Measurements from ENCODE around the gene MIPOL1.
"Not testable (repeated sequence)": the region's sequence is repeated elsewhere in the genome, so short reads cannot be mapped to it uniquely, and the experiment has no call there.

Gene MIPOL1

GRCh38 chr14:37185670-37186069 lies 12.1 kb upstream of the MIPOL1 start:
- in situ Hi-C loops (cut with MboI; ENCODE audit: low pct_unique_long_range_greater_than_20kb, low sequenced_read_pairs): no loop called here
- no peak for DNase-seq

- in situ Hi-C loops (cut with MboI; ENCODE audit: low pct_unique_long_range_greater_than_20kb, low sequenced_read_pairs): no loop called here
Observed at GRCh38 chr14:37186865-37187264, 10.9 kb upstream of the MIPOL1 start.

GRCh38 chr14:37187294-37187693 lies 10.4 kb upstream of the MIPOL1 start:
- in situ Hi-C loops (cut with MboI; ENCODE audit: low pct_unique_long_range_greater_than_20kb, low sequenced_read_pairs): no loop called here
- no peak for DNase-seq

More at GRCh38 chr14:37186865-37187264, 10.9 kb upstream of the MIPOL1 start:
- DNase-seq: no peak

- in situ Hi-C loops (cut with MboI; ENCODE audit: low pct_unique_long_range_greater_than_20kb, low sequenced_read_pairs); DNase-seq: not testable (repeated sequence)
Observed at GRCh38 chr14:37187840-37188577, 9.7 kb upstream of the MIPOL1 start.

GRCh38 chr14:37189733-37190132 lies 8.0 kb upstream of the MIPOL1 start:
- in situ Hi-C loops (cut with MboI; ENCODE audit: low pct_unique_long_range_greater_than_20kb, low sequenced_read_pairs); DNase-seq: not testable (repeated sequence)

GRCh38 chr14:37194698-37195097 lies 3.0 kb upstream of the MIPOL1 start:
- in situ Hi-C loops (cut with MboI; ENCODE audit: low pct_unique_long_range_greater_than_20kb, low sequenced_read_pairs): no loop called here
- no peak for DNase-seq

- in situ Hi-C loops (cut with MboI; ENCODE audit: low pct_unique_long_range_greater_than_20kb, low sequenced_read_pairs): no loop called here
- no peak for DNase-seq
Observed at GRCh38 chr14:37195327-37195726, 2.4 kb upstream of the MIPOL1 start.

GRCh38 chr14:37196604-37197420 lies 925 bp upstream of the MIPOL1 start:
- in situ Hi-C loops (cut with MboI; ENCODE audit: low pct_unique_long_range_greater_than_20kb, low sequenced_read_pairs): no loop called here
- no peak for DNase-seq

- in situ Hi-C loops (cut with MboI; ENCODE audit: low pct_unique_long_range_greater_than_20kb, low sequenced_read_pairs): no loop called here
- DNase-seq: no peak
Observed at GRCh38 chr14:37198273-37198598, 499 bp downstream of the MIPOL1 start.

GRCh38 chr14:37198907-37199306 lies 1.2 kb downstream of the MIPOL1 start:
- in situ Hi-C loops (cut with MboI; ENCODE audit: low pct_unique_long_range_greater_than_20kb, low sequenced_read_pairs): no loop called here
- DNase-seq: no peak

- in situ Hi-C loops (cut with MboI; ENCODE audit: low pct_unique_long_range_greater_than_20kb, low sequenced_read_pairs): no loop called here
- no peak for DNase-seq
Observed at GRCh38 chr14:37201724-37202123, 4.0 kb downstream of the MIPOL1 start.

- in situ Hi-C loops (cut with MboI; ENCODE audit: low pct_unique_long_range_greater_than_20kb, low sequenced_read_pairs): no loop called here
- no peak for DNase-seq
Observed at GRCh38 chr14:37202265-37202664, 4.5 kb downstream of the MIPOL1 start.

- in situ Hi-C loops (cut with MboI; ENCODE audit: low pct_unique_long_range_greater_than_20kb, low sequenced_read_pairs): no loop called here
- DNase-seq: no peak
Observed at GRCh38 chr14:37202812-37203211, 5.1 kb downstream of the MIPOL1 start.

GRCh38 chr14:37203423-37203822 lies 5.7 kb downstream of the MIPOL1 start:
- in situ Hi-C loops (cut with MboI; ENCODE audit: low pct_unique_long_range_greater_than_20kb, low sequenced_read_pairs): no loop called here

GRCh38 chr14:37205623-37206605 lies 8.2 kb downstream of the MIPOL1 start:
- in situ Hi-C loops (cut with MboI; ENCODE audit: low pct_unique_long_range_greater_than_20kb, low sequenced_read_pairs); DNase-seq: not testable (repeated sequence)

More at GRCh38 chr14:37203423-37203822, 5.7 kb downstream of the MIPOL1 start:
- DNase-seq: peak; percentile 8

- DNase-seq; in situ Hi-C loops (cut with MboI; ENCODE audit: low pct_unique_long_range_greater_than_20kb, low sequenced_read_pairs): not testable (repeated sequence)
Observed at GRCh38 chr14:37209617-37210016, 11.9 kb downstream of the MIPOL1 start.

- DNase-seq: no peak
- in situ Hi-C loops (cut with MboI; ENCODE audit: low pct_unique_long_range_greater_than_20kb, low sequenced_read_pairs): no loop called here
Observed at GRCh38 chr14:37210448-37210847, 12.7 kb downstream of the MIPOL1 start.

GRCh38 chr14:37213016-37213415 lies 15.3 kb downstream of the MIPOL1 start:
- DNase-seq: no peak
- in situ Hi-C loops (cut with MboI; ENCODE audit: low pct_unique_long_range_greater_than_20kb, low sequenced_read_pairs): no loop called here

GRCh38 chr14:37215345-37215744 lies 17.6 kb downstream of the MIPOL1 start:
- DNase-seq: no peak
- in situ Hi-C loops (cut with MboI; ENCODE audit: low pct_unique_long_range_greater_than_20kb, low sequenced_read_pairs): no loop called here

All from KBM-7 (cell line).